Renal cortical epithelial cell (primary cell): ENCODE results near the gene MVB12B. TPM values are rescaled to one million over a fixed set of nuclear protein-coding genes. Genes with fewer than 3 reads are reported as not detected.
A peak's percentile ranks its signal among the peaks of the same experiment; 100 is the strongest.

ENCODE experiments used
- DNase-seq: peaks from one replicate; pipeline ENCODE4 v3.0.0-alpha.2; 2011; ENCODE audit warnings: low read depth
- total RNA-seq: library from RNA; depleted of rRNA; stranded (reverse); fragments of >200 nt; gene quantifications from 2 replicates; pipeline ENCODE4 v1.2.3, GENCODE V29; 2014

The MVB12B gene
- total RNA-seq, 1 donor from 2014 or later: 5.3 TPM

DNA sequence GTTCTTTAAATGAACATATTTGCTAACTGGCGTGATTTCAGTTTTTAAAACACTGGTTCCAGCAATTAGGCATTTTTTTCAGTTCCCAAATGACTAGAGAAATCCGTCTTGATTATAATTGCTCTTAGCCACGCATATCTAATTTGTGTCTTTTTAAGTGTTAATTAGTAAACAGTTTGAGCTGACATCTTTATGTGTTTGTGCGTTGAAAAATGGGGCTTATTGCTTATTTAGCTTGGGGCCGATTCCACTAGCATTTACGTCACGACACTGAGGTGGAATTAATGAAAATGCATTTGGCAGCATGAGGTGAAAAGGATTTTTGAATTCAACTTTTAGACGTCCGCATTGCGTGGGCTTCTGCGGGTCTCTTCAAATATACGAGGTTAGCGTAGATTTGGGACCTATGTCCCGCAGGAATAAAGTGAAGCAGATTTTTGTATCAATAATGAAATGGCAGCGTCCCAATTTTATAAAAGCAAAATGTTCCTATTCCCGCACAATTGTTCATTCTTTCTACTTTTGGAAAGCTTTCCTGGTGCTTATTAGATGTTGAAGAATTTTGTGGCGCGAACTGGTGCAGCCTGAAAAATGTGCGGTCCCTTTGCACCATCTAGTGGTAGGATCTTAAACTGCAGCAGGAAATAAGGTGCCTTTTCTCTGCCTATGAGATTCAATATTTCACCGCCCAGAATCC lies 164.4 kb downstream of the MVB12B start:
- peak; percentile 51 for DNase-seq

DNA sequence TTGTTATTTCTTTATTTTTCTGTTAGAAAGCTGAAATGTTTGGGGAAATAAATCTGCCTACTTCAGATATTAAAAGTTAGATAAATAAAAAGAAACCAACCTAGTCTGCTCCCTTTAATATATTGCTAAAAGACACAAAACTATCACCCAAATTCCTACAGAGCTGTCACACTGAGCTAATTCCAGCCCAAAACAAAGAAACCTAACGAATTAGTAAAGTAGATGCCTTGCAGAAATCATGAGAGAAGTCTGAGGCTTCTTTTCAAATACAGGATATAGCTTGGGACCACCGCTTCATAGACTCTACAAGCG lies 164.9 kb downstream of the MVB12B start:
- DNase-seq: no peak

DNA sequence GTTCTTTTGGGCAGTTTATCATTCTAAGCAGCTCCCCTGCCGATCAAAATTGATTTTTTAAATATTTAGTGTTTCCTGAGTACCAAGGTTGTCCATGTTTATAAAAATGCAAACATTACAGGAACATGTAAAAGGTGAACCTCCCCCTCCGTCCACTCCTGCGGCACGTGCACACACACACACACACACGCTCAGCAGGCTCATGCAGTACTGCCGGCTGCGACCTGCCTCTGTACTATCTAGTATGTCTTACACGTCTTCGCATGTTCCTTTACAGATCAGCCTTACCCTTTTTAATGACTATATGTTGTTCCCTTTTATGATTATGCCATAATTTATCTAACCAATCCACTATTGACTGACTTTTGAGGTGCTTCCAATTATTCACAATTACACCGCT lies 165.3 kb downstream of the MVB12B start:
- no peak for DNase-seq

DNA sequence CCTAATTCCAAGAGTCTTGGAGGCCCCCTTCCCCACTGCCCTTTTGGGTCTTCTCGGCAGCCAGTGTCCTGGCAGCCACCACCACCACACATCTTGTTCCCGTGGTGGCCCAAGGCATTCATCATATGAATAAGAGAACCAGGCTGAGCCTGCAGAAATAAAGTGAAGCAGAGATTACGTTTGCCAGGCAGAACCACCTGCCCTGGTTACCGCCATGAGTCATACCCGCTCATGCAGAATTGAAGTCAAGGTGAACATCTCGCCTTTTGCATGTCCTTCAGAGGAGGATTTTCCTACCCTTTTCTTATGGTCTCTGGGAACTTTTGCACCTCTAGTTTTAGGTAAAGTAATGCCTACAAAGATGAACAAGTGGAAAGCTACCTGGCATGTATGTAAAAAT lies 167.6 kb downstream of the MVB12B start:
- DNase-seq: peak; percentile 43

DNA sequence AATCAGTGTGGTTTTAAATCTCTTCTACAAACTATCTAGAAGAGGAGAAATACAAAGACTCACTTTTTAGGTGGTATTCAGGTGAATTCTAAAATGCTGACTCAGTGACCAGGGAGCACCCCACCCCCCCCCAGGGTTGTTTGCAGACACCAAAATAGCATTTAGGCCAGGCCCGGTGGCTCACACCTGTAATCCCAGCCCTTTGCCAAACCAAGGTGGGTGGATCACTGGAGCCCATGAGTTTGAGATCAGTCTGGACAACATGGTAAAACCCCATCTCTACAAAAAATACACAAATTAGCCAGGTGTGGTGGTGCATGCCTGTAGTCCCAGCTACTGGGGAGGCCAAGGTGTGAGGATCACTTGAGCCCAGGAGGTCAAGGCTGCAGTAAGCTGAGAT lies 168.1 kb downstream of the MVB12B start:
- DNase-seq: no peak

DNA sequence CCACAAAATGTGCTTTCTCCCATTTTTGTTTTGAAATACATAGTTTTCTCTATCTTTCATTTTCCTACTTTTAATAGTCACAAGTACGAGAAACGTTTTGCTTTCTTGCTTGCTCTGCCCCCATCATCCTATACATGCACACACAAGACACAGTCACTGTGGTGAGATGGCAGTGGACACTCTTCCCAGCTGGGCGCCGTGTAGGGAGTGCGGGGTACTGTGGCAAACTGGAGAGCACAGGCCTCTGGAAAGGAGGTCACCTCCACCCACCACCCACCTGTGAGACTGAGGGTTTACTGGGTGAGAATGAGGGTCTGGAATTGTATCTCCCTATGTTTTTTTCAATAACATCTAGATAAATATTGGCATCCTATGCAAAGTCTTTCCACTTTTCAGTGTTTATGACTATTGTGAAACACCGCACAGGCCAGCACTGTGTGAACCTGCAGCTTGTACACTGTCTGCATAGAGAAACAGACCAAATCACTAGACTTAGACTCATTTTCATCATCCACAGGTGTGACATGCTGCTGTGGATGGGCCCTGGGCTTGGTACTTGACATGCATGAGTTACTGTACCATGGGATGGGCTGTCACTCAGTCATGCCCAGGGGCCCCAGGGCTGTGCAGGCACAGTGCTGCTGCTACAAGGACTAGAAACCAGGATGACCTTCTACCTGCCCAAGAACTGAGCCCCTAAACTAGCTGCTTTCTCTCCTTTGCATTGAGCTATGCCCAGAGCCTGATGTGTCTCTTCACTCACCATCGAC lies 169.0 kb downstream of the MVB12B start:
- DNase-seq: no peak

DNA sequence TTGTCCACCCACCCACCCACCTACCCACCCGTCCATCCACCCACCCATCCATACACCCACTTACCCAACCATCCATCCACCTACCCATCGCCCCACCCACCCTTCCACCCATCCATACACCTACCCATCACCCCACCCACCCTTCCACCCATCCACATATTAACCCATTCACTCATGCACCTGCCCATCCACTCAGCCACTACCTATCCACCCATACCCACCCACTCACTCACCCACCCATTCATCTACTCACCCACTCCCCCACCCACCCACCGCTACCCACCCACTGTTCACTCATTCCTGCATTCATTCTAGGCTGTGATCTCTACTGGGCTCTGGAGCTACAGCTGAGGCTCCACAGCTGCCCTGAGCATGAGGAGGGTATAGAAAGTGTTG lies 169.6 kb downstream of the MVB12B start:
- DNase-seq: no peak

DNA sequence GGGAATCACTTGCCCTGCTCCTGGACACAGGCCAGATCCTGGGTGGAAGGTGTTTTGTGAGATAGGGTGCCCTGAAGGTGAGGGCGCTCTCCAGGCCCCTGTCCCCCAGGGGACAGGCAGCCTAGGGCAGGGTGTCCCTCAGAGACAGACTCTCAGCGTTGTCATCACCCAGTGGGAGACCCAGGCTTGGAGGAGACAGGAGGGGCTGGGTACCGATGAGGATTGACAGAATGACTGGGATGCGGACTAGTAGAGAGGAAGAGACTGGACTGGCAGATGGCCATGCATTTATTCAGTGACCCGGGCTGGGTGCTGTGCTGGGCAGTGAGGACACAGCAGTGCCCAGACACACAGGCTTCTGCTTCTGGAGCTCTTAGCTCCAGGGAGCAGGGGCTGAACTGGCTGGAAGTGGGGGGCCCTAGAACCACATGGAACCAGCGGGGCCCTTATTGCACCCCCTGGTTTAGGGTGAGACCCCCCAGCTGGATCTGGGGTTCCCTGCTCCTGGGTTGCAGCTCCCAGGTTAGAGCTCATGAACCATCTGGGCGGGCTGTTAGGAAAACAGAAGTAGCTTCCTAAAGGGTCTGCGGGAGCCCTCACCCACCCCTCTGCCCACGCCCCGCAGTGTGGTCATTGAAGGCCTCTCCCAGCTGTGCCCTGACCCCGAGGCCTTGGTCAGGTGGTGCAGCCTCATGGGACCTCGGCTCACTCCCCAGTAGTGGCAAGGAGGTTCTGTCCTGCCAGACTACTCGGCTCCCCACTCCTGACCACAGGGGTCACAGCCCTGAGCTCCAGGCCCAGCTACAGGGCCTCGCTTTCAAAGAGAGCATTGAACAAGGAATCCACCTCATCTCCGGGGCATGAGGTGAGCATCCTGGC lies 170.4 kb downstream of the MVB12B start:
- no peak for DNase-seq

DNA sequence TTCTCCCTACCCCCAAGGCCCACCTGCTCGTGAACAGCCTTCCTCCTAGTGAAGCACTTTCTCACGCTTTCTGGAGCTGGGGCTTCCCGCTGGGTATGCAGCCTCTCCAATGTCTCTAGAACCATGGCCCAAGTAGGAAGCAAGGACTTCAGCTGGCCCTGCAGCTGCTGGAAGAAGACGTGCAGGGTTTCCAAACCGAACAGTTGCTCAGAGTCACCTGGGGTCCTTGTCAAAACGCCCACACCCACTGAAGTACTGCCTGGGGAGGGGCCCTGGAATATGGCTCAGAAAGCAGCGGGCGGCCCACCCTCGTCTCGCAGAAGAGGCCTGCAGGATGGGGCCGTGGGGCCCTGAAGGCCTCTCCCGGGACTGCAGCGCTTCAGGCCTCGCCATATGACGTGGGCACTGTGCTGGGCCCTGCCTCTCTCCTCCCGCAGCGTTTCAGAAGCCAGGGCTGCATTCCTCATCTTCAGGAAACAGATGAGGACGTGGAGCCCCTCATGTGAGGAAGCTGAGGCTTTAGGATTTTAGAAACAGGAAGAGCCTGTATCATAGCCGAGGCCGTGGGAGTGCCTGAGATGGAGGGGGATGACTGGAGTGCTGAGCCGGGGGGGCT lies 171.1 kb downstream of the MVB12B start:
- DNase-seq: no peak

DNA sequence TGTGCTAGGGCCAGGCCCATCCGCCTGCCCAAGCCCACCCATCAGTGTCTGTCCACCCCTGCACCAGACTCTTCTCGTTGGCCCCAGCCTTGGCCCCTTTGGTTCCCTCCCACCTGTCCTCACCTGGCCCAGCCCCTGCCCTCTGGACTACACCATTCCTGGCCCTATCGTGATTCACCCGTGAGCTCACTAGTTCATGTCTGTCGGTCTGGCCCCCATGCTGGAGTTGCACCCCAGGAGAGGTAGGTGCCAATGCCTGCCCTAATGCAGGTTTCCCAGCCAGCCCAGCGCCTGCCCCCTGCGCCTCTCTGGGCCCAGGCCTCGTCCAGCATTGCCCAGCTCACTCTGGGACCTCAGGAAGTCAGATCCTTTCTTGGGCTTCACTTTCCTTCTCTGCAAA lies 171.7 kb downstream of the MVB12B start:
- no peak for DNase-seq

DNA sequence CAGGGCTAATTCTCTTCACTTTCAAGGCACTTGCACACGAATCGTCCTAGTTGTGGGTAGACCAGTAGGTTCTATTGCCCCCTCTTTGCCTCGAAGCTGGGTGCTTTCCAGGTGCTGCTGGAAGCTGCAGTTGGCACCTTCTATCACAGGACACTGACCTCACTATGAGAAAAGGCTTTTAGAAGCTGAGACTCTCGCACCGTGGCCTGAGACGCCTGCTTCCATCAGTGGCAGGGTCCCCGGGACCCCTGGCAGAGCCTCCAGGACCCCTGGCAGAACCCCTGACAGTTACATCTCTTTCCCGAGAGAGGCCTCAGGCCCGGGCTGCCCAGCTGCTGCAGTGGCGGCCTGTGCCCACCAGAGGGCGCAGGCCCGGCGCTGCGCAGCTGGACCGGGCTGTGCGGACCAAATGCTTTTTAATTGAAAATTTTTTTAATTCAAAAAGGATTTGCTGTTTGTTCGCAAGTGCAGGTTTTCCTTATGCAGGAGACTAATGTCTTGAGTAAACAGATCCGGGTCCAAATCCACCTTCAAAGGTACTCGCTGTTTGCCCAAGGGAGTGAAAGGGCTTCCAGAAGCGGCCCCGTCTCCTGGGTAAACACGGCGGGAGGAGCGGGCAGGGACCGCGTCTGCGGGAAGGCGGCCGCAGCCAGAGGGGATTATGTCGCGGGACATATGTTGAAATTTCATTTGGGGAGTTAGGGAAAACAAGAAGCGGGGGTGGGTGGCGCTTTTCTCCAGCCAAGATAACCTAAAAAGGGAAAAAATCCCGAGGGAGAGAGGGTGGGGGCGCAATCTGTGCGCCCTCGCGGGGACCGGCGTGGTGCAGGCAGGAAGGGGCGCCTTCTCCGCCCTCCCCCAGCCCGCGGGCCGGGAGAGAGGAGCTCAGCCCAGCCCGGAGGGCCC lies 172.6 kb downstream of the MVB12B start:
- peak; percentile 12 for DNase-seq

DNA sequence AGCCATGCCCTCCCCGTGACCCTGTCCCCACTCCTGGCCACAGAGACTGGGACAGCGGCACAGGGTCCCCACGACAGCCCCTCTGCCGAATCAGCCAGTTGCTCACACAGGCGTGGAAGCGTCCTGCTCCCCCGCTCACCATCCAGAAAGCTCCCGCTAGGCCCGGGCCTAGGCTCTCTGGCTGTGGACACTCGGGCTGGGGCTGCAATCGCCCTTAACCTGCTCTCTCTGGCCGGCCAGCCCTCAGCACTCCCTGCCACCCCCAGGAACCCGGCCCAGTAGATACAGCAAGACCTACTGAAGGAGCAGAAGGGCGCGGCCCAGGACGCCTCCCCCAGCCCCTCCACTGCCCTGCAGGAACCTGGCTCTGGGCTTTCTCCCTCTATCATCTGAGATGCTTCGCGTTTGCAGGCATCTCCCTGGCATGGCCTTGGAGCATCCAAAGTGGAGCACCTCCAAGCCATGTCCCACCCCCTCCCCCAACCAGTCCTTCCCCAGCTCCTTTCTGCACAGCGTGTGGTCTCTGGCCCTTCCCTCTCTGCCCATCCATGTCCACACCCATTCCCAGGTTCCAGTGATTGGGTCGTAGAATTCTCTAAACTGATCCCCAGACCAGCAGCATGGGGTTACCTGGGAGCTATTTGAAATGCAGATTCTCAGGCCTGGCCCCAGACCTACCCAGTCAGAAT lies 173.4 kb downstream of the MVB12B start:
- no peak for DNase-seq

DNA sequence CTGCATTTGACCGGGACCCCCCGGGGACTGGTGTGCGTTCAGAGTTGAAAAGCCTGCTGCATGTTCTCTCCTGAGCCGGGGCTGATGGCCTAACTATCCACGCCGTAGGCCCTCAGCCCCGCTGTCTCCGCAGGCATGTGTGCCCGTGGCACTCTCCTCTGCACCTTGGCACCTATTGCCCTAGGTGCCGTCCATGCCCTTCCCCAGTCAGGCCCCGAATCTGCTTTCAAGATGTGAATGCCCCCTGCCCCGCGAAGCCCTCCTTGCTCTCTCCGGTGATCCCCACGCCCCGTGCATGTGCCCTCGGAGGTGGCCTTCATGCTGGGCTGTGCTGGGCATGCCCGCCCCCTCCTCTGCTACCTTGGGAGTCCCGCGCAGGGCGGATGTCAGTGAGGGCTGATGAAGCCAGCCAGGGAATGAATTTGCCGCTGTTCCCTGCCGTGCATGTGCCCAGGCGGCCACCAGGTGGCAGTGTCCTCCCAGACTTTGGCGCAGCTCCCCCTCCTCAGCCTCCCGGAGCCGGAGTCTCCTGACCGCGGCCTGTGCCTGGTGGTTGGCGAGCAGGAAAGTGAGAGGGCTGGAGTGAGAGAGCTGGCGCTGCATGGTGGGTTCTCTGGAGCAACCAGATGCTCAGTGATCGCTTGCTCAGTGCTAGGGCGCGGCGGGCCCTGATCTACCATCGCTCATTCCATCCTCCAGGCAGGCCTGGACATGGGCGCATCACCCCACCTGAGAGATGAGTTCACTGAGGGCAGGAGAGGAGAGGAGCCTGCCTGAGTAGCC lies 174.2 kb downstream of the MVB12B start:
- DNase-seq: peak; percentile 35

DNA sequence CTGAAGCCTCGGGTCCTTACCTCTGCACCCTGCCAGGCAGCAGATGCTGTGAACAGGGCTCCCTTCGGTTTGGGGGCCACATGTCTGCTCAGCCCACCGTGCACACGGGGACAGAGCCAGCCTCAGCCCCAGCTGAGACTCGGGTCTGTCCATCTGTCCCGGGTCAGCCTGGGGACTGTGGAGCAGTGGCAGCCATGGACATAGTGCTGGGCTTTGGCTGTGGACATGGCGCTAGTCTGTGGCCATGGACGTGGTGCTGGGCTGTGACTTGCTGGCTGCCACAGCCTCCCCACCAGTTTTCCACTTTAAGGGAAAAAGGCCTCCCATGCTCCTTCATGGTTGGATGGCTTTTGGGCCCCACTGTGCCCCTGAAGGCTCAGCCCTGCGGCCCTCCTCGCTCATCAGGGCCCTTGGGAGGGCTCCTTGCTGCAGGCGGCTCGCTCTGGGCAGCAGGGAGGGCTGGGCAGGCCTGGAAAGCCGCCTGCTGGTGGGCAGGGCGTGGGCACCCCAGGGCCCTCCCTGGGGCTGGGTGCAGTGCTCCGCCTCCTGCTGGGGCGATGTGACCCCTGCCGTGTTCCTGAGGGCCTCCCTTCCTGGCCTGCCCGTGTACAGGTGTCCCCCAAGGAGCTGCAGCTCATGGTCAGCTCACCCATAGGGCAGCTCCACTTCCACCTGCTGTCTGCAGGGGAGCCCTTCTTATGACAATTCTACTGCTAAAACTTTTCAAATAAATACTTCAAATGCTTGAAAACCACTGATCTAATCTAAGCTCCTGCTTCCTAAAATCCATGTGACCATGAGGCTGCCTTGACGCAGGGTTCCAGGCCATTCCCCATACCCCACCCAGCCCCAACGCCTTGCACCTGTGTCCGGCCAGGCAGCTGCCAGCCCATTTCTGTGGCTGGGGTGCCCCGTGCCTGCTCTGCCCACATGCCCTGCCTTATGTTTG lies 175.0 kb downstream of the MVB12B start:
- DNase-seq: no peak

DNA sequence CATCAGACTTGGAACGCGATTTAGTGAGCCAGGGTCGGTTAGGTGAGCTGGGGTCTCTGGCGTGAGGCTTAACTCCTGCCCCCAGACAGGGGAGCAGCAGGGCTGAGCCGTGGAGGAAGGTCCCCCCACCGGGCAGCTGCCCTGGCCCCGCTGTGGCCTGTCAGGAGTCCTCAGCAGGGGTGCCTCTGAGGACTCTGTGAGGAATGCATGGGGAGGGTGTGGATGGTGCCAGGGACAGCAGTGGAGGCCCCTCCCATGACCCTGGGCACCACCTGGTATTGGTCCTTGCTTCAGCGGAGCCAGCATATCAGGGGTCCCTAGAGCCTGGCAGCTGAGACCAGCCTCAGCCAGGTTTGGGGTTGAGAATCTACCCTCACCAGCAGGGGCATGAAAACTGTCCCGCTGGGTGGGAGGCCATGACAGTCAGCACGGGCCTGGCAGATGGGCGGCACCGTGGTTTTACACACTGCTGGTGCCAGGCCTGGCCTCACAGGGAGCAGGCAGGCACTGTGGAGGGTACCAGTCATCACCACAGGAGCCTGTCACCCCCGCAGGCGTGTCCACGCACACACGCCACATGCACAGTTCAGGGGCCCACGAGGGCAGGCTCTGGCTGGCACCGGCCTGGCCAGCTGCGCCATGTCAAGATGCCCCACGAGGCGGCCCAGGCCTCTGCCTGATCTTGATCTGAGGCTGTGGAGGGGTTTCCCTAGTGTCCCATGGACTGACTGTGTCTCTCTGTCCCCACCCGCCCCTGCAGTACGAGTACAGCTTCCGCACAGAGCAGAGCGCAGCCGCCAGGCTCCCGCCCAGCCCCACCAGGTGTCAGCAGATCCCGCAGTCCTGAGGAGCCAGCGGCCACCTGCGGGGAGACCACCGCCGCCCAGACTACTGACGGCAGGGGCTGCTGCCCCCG lies 176.0 kb downstream of the MVB12B start:
- no peak for DNase-seq

DNA sequence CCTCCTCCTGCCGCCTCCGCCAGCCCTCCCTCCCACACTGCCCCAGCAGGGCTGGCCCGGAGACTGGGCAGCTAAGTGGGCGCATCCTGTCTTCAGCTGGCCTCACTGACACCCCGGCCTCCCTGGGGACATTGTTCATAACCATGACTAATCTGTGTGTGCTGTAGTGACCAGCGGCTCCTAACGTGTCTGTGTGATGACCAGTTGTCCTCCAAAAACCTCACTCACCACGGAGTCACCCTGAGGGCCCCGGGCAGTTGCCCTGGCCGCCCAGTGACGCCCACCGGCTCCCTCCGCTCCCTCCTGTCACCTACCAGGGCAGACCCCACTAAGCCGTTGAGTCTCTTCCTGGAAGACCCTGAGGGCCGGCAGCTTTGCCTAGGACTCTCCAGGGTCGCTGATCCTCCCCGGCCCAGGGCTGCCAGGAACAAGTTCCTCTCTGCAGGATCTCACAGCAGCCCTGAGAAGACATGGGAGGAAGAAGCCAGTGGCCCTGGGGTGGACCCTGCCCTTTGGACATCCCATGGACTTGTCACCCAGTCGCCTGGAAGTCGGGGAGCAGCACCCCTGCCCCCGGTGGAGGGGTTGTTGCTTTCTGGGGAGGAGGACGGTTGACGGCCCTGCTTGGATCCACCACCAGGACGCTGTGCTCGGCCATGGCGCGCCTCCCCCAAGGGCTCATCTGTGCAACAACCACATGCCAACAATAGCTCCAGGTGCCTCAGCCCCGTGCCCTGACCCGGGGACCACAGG lies 176.9 kb downstream of the MVB12B start:
- no peak for DNase-seq
